ENCODE data around the gene TCERG1L.

The TCERG1L gene

DNA sequence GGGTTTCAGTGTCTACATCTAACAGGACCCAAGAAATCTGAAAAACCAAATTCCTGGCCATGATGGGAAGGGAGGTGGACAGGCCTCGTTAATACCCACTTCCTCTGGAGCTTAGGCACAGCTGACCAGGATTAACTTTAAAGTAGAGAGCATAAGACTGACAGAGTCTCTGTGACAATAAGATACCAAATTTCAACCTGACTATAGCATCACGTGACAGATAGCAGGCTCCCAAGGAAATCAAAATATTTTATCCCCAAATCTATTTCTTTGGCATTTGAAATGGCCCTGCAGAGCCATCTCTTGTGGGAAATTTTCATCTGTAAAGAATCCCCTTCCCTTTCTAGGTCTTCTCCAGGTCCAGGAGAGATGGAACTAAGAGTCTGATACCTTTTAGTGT, 258.3 kb downstream of the TCERG1L start:
- no peak overlapping the region for H3K27ac ChIP-seq (replicated peaks)
- TF ChIP-seq POLR2AphosphoS5 (IDR thresholded peaks at IDR 0.05; ENCODE audit: low read depth) (no peak), SPI1 (IDR thresholded peaks at IDR 0.05; ENCODE audit: borderline replicate concordance, low read depth) (no peak)
- TF ChIP-seq, protein P1, sequence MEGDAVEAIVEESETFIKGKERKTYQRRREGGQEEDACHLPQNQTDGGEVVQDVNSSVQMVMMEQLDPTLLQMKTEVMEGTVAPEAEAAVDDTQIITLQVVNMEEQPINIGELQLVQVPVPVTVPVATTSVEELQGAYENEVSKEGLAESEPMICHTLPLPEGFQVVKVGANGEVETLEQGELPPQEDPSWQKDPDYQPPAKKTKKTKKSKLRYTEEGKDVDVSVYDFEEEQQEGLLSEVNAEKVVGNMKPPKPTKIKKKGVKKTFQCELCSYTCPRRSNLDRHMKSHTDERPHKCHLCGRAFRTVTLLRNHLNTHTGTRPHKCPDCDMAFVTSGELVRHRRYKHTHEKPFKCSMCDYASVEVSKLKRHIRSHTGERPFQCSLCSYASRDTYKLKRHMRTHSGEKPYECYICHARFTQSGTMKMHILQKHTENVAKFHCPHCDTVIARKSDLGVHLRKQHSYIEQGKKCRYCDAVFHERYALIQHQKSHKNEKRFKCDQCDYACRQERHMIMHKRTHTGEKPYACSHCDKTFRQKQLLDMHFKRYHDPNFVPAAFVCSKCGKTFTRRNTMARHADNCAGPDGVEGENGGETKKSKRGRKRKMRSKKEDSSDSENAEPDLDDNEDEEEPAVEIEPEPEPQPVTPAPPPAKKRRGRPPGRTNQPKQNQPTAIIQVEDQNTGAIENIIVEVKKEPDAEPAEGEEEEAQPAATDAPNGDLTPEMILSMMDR (IDR thresholded peaks at IDR 0.05; ENCODE audit: insufficient read depth, low read length) = no peak
- TF ChIP-seq, protein P2, sequence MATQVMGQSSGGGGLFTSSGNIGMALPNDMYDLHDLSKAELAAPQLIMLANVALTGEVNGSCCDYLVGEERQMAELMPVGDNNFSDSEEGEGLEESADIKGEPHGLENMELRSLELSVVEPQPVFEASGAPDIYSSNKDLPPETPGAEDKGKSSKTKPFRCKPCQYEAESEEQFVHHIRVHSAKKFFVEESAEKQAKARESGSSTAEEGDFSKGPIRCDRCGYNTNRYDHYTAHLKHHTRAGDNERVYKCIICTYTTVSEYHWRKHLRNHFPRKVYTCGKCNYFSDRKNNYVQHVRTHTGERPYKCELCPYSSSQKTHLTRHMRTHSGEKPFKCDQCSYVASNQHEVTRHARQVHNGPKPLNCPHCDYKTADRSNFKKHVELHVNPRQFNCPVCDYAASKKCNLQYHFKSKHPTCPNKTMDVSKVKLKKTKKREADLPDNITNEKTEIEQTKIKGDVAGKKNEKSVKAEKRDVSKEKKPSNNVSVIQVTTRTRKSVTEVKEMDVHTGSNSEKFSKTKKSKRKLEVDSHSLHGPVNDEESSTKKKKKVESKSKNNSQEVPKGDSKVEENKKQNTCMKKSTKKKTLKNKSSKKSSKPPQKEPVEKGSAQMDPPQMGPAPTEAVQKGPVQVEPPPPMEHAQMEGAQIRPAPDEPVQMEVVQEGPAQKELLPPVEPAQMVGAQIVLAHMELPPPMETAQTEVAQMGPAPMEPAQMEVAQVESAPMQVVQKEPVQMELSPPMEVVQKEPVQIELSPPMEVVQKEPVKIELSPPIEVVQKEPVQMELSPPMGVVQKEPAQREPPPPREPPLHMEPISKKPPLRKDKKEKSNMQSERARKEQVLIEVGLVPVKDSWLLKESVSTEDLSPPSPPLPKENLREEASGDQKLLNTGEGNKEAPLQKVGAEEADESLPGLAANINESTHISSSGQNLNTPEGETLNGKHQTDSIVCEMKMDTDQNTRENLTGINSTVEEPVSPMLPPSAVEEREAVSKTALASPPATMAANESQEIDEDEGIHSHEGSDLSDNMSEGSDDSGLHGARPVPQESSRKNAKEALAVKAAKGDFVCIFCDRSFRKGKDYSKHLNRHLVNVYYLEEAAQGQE (IDR thresholded peaks at IDR 0.05; ENCODE audit: insufficient replicate concordance, low read depth) = no peak
- no peaks in the 10 kb centered on the region for H3K27me3 ChIP-seq (ENCODE audit: insufficient read depth, poor library complexity, severe bottlenecking)
- H3K4me3 ChIP-seq (replicated peaks; ENCODE audit: insufficient read depth, low read length) = no peak overlapping the region
- DNase-seq (ENCODE audit: low read depth in 1 of 2, low spot score in 1 of 2) = no peak

DNA sequence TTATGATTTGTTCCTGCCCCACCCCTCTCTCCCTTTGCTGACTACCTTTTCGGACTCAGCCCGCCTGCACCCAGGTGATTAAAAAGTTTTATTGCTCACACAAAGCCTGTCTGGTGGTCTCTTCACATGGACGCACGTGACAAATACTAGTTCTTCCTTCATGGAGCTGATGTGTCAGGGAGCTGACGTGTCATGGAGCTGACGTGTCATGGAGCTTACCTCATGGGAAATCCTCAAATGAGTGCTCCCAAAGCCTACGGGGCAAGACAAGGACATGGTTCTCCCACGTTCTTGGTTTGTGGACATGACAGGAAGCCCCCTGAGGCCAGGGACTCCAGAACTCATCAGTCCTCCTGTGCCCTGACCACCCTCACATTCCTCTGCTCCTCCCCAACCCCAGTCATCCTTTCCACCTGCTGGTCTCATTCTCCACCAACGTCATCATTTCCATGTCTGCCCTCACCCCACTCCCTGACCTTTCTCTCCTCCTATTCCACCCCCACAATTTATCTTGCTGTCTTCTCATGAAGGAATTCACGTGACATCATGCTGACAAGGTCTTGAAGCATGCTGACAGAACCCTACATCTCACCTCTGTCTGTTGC, 261.3 kb downstream of the TCERG1L start:
- no peak overlapping the region for H3K27ac ChIP-seq (replicated peaks)
- H3K4me3 ChIP-seq (replicated peaks; ENCODE audit: insufficient read depth, low read length) = no peak overlapping the region
- DNase-seq (ENCODE audit: low read depth in 1 of 2, low spot score in 1 of 2) = no peak
- TF ChIP-seq GABPA (IDR thresholded peaks at IDR 0.05; ENCODE audit: low read depth) = no peak
- TF ChIP-seq, protein P1 (IDR thresholded peaks at IDR 0.05; ENCODE audit: insufficient read depth, low read length) = no peak
- no peak for TF ChIP-seq POLR2AphosphoS5 (IDR thresholded peaks at IDR 0.05; ENCODE audit: low read depth)
- no peak for TF ChIP-seq SPI1 (IDR thresholded peaks at IDR 0.05; ENCODE audit: borderline replicate concordance, low read depth)
- TF ChIP-seq, protein P2 (IDR thresholded peaks at IDR 0.05; ENCODE audit: insufficient replicate concordance, low read depth) = no peak
- no peaks in the 10 kb centered on the region for H3K27me3 ChIP-seq (ENCODE audit: insufficient read depth, poor library complexity, severe bottlenecking)

DNA sequence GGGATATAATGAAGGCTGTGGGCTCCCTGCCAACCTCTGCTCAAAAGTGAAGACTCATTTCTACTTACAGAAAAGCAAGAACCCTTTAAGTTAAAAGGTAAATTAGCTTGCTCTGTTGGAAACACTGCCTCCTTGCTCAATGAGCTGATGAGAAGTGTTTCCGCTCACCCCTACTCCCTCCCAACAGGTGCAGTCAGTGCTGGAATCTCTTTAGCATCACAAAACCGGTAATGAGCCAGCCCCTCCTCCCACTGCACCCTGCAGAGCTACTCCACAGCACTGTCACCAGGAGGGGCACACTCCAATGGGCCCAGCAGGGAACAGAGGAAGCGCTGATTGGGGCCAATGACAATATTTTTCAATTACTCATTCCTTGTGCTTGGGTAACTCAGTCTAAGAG, 262.5 kb downstream of the TCERG1L start:
- DNase-seq (ENCODE audit: low read depth in 1 of 2, low spot score in 1 of 2) = no peak
- no peak overlapping the region for H3K4me3 ChIP-seq (replicated peaks; ENCODE audit: insufficient read depth, low read length)
- TF ChIP-seq POLR2AphosphoS5 (IDR thresholded peaks at IDR 0.05; ENCODE audit: low read depth) = no peak
- TF ChIP-seq, protein P2 (IDR thresholded peaks at IDR 0.05; ENCODE audit: insufficient replicate concordance, low read depth) = no peak
- TF ChIP-seq, protein P1 (IDR thresholded peaks at IDR 0.05; ENCODE audit: insufficient read depth, low read length) = no peak
- TF ChIP-seq SPI1 (IDR thresholded peaks at IDR 0.05; ENCODE audit: borderline replicate concordance, low read depth) = no peak
- TF ChIP-seq GABPA (IDR thresholded peaks at IDR 0.05; ENCODE audit: low read depth) = no peak
- H3K27me3 ChIP-seq (ENCODE audit: insufficient read depth, poor library complexity, severe bottlenecking) = no peaks in the 10 kb centered on the region
- no peak overlapping the region for H3K27ac ChIP-seq (replicated peaks)
